ENCODE measurements around the gene ARHGAP24. TPM values are rescaled to one million over a fixed set of nuclear protein-coding genes. Genes with fewer than 3 reads are reported as not detected.
A peak's percentile ranks its signal among the peaks of the same experiment; 100 is the strongest.

Gene ARHGAP24
- total and polyA plus RNA-seq, 2 donors (not counting 1 experiment from before 2014, with no cell fraction given) = 48.4 to 141 TPM

DNA sequence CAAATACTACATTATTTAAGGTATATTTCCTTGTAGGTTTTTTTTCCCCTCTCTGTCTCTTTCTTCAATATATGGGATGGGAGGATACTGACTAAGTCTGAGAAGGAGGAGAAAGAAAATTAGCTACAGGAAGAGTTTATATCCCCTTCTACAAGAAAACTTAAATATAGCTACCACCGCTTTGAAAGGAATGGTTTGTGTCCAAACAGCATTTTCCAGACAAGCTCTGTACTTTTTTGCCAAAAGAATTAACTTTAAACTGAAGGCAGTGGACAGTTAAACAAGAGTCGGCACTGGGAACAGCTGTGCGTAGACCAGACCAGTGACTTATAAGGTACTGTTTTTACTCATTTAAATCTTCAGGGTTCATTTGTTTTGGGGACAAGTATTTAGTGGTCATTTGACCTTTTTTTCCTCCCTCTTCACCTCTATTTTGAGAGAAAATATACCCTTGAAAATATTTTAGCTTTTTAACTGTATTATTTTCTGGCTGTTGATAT is 303.7 kb downstream of the ARHGAP24 start:
- ATAC-seq (ENCODE audit: low read depth) = peak; percentile 56
- Mint-ChIP-seq H3K27me3 (no peaks in the 10 kb centered on the region), H3K27ac (peak overlapping the region; percentile 93), H3K4me3 (peak overlapping the region; percentile 89), H3K9me3 (ENCODE audit: insufficient read depth) (peaks cover 4% of the 10 kb centered on the region), H3K4me1 (peaks cover 66% of the 10 kb centered on the region)
- no peaks in the 10 kb centered on the region for H3K27me3 ChIP-seq (replicated peaks in 1 of 4; ENCODE audit: control extremely low read depth in 1 of 4, control insufficient read depth in 3 of 4, insufficient read depth in 4 of 4, low read length in 3 of 4)
- no peak for DNase-seq
- peak overlapping the region; percentile 72 for H3K4me2 ChIP-seq (replicated peaks; ENCODE audit: low read depth, low read length, poor library complexity, severe bottlenecking)
- H2AFZ ChIP-seq (ENCODE audit: insufficient read depth, low read depth, low read length, poor library complexity, severe bottlenecking) = peak overlapping the region; percentile 74
- peak overlapping the region; percentile 2 to 68 (median 45) for H3K4me3 ChIP-seq (ENCODE audit: control extremely low read depth in 1 of 5, extremely low read depth in 1 of 5, insufficient read depth in 1 of 5, low read depth in 2 of 5, low read length in 4 of 5)
- peak overlapping the region; percentile 59 for H3K9ac ChIP-seq (ENCODE audit: low read length)
- intact Hi-C loops (cut with micrococcal nuclease) = loop anchor here (2.0 to 10.0 kb wide), 3 partner anchors 14 to 586 kb away; partner anchors contain the start of gene MAPK10
- no peaks in the 10 kb centered on the region for H4K20me1 ChIP-seq (ENCODE audit: control insufficient read depth, insufficient read depth, low read length, poor library complexity, severe bottlenecking)
- peaks cover 33 to 55% of the 10 kb centered on the region in 2 donors for H3K4me1 ChIP-seq (ENCODE audit: control insufficient read depth in 2 of 2, insufficient read depth in 2 of 2, low read length in 2 of 2)
- POLR2A ChIA-PET = interaction anchor here (0.5 kb wide), 1 partner anchor 410 kb away, joined by 3 read pairs; no protein-coding TSS in a partner anchor
- no CpG with 5 or more reads among the region's 3 CpGs for WGBS (ENCODE audit: insufficient coverage)
- CTCF ChIA-PET = interaction anchor here (0.7 to 2.7 kb wide), 7 partner anchors 9 to 410 kb away, joined by 3 to 39 read pairs (median 5); no protein-coding TSS in a partner anchor
- H3K27ac ChIP-seq (ENCODE audit: low read length in 2 of 2) = peak overlapping the region; percentile 67 to 79
- H3K9me3 ChIP-seq (ENCODE audit: control extremely low read depth in 1 of 3, control insufficient read depth in 2 of 3, insufficient read depth in 1 of 3, low read length in 2 of 3) = peaks cover 0 to 3% (median 3%) of the 10 kb centered on the region in 3 donors
- H3K36me3 ChIP-seq (replicated peaks in 1 of 2; ENCODE audit: control extremely low read depth in 1 of 2, control insufficient read depth in 1 of 2, extremely low read depth in 1 of 2, insufficient read depth in 2 of 2, low read length in 1 of 2) = peaks cover 0 to 6% of the 10 kb centered on the region in 2 experiments
- no peak for TF ChIP-seq EZH2 (IDR thresholded peaks at IDR 0.05; ENCODE audit: borderline replicate concordance, insufficient read depth, low read depth, low read length, poor library complexity, severe bottlenecking)
- TF ChIP-seq, protein P1, sequence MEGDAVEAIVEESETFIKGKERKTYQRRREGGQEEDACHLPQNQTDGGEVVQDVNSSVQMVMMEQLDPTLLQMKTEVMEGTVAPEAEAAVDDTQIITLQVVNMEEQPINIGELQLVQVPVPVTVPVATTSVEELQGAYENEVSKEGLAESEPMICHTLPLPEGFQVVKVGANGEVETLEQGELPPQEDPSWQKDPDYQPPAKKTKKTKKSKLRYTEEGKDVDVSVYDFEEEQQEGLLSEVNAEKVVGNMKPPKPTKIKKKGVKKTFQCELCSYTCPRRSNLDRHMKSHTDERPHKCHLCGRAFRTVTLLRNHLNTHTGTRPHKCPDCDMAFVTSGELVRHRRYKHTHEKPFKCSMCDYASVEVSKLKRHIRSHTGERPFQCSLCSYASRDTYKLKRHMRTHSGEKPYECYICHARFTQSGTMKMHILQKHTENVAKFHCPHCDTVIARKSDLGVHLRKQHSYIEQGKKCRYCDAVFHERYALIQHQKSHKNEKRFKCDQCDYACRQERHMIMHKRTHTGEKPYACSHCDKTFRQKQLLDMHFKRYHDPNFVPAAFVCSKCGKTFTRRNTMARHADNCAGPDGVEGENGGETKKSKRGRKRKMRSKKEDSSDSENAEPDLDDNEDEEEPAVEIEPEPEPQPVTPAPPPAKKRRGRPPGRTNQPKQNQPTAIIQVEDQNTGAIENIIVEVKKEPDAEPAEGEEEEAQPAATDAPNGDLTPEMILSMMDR (IDR thresholded peaks at IDR 0.05) = no peak
- peaks cover 52% of the 10 kb centered on the region for H3K79me2 ChIP-seq (ENCODE audit: control insufficient read depth, insufficient read depth, low read length)

DNA sequence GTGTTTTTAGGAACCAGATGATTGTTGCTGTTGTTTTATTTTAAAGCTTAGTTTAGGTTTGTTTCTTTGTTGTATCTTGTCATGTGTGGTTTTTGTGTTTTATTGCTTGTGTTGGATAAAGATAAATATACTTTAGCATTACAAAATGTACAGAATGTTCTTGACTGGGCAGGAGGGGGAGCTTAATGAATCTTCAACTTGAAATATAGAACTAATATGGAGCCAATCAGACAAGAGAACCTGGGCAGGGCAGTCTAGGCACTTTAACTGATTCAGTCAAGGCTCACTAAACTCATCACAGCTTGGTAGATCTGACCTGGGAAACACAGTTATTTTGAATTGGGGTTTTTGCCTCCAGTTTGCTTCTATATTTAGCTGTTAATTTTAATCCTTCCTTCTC is 304.2 kb downstream of the ARHGAP24 start:
- H3K4me1 ChIP-seq (ENCODE audit: control insufficient read depth in 2 of 2, insufficient read depth in 2 of 2, low read length in 2 of 2) = peaks cover 35 to 60% of the 10 kb centered on the region in 2 donors
- ChIA-PET POLR2A (interaction anchor here (0.6 kb wide), 1 partner anchor 303 kb away, joined by 3 read pairs; no protein-coding TSS in a partner anchor), CTCF (interaction anchor here (0.7 to 2.7 kb wide), 8 partner anchors 9 to 410 kb away, joined by 3 to 39 read pairs (median 4); no protein-coding TSS in a partner anchor)
- peaks cover 0 to 3% (median 2%) of the 10 kb centered on the region in 3 donors for H3K9me3 ChIP-seq (ENCODE audit: control extremely low read depth in 1 of 3, control insufficient read depth in 2 of 3, insufficient read depth in 1 of 3, low read length in 2 of 3)
- H3K4me1 Mint-ChIP-seq = peaks cover 68% of the 10 kb centered on the region
- peak overlapping the region in 4 of 5 experiments; percentile 2 to 68 (median 45) for H3K4me3 ChIP-seq (ENCODE audit: control extremely low read depth in 1 of 5, extremely low read depth in 1 of 5, insufficient read depth in 1 of 5, low read depth in 2 of 5, low read length in 4 of 5)
- peak; percentile 27 for DNase-seq
- H3K27me3 ChIP-seq (replicated peaks in 1 of 4; ENCODE audit: control extremely low read depth in 1 of 4, control insufficient read depth in 3 of 4, insufficient read depth in 4 of 4, low read length in 3 of 4) = no peaks in the 10 kb centered on the region
- peak overlapping the region; percentile 67 to 79 for H3K27ac ChIP-seq (ENCODE audit: low read length in 2 of 2)
- H4K20me1 ChIP-seq (ENCODE audit: control insufficient read depth, insufficient read depth, low read length, poor library complexity, severe bottlenecking) = no peaks in the 10 kb centered on the region
- peaks cover 4% of the 10 kb centered on the region for H3K9me3 Mint-ChIP-seq (ENCODE audit: insufficient read depth)
- H3K9ac ChIP-seq (ENCODE audit: low read length) = peak overlapping the region; percentile 59
- H3K4me3 Mint-ChIP-seq = peak overlapping the region; percentile 89
- peak; percentile 26 for ATAC-seq (ENCODE audit: low read depth)
- H3K27me3 Mint-ChIP-seq = no peaks in the 10 kb centered on the region
- peaks cover 53% of the 10 kb centered on the region for H3K79me2 ChIP-seq (ENCODE audit: control insufficient read depth, insufficient read depth, low read length)
- intact Hi-C loops (cut with micrococcal nuclease) = loop anchor here (2.0 to 10.0 kb wide), 3 partner anchors 14 to 586 kb away; partner anchors contain the start of gene MAPK10
- peak overlapping the region; percentile 74 for H2AFZ ChIP-seq (ENCODE audit: insufficient read depth, low read depth, low read length, poor library complexity, severe bottlenecking)
- TF ChIP-seq, protein P1 (IDR thresholded peaks at IDR 0.05) = no peak
- no peak for TF ChIP-seq EZH2 (IDR thresholded peaks at IDR 0.05; ENCODE audit: borderline replicate concordance, insufficient read depth, low read depth, low read length, poor library complexity, severe bottlenecking)
- peaks cover 0 to 6% of the 10 kb centered on the region in 2 experiments for H3K36me3 ChIP-seq (replicated peaks in 1 of 2; ENCODE audit: control extremely low read depth in 1 of 2, control insufficient read depth in 1 of 2, extremely low read depth in 1 of 2, insufficient read depth in 2 of 2, low read length in 1 of 2)
- peak overlapping the region; percentile 72 for H3K4me2 ChIP-seq (replicated peaks; ENCODE audit: low read depth, low read length, poor library complexity, severe bottlenecking)
- peak overlapping the region; percentile 93 for H3K27ac Mint-ChIP-seq
